ENCODE data around the gene CAPN5. TPM values are rescaled to one million over a fixed set of nuclear protein-coding genes. Genes with fewer than 3 reads are reported as not detected.
A peak's percentile ranks its signal among the peaks of the same experiment; 100 is the strongest.

The CAPN5 gene
- total and polyA plus RNA-seq, 4 donors = 6.5 to 25.8 (median 18.2) TPM

- TF ChIP-seq REST (IDR thresholded peaks at IDR 0.05) = no peak
- no peak for TF ChIP-seq ZBTB33 (IDR thresholded peaks at IDR 0.05)
- TF ChIP-seq FOXA2 (IDR thresholded peaks at IDR 0.05) = no peak
- TF ChIP-seq ATF3 (IDR thresholded peaks at IDR 0.05) = no peak
- no peak for TF ChIP-seq HNF4A (conservative IDR thresholded peaks at IDR 0.05)
- no peak for TF ChIP-seq TAF1 (conservative IDR thresholded peaks at IDR 0.05)
These were observed 17.9 kb downstream of the CAPN5 start (continued) for GRCh38 chr11:77084581-77085191.

GRCh38 chr11:77085652-77086051 is 18.9 kb downstream of the CAPN5 start:
- H3K9ac ChIP-seq (ENCODE audit: low read depth in 1 of 2, low read length in 2 of 2) = no peak overlapping the region
- H3K4me1 ChIP-seq (ENCODE audit: control insufficient read depth in 4 of 4, insufficient read depth in 4 of 4, low read length in 3 of 4) = peaks cover 23 to 89% (median 70%) of the 10 kb centered on the region in 4 donors
- no peaks in the 10 kb centered on the region for H3K9me3 ChIP-seq (ENCODE audit: control insufficient read depth in 4 of 4, low read length in 3 of 4)
- WGBS = 93% methylated on average over 6 of the region's 6 CpGs
- no peak for TF ChIP-seq YY1 (IDR thresholded peaks at IDR 0.05)
- H3K27ac ChIP-seq (ENCODE audit: low read depth in 1 of 2, low read length in 2 of 2) = peak overlapping the region in 1 of 2 donors; percentile 76
- no peak for DNase-seq (ENCODE audit: low spot score)
- no peak overlapping the region for H3K4me3 ChIP-seq (ENCODE audit: low read depth in 1 of 3, low read length in 3 of 3)
- H3K27me3 ChIP-seq (ENCODE audit: control insufficient read depth in 4 of 4, insufficient read depth in 4 of 4, low read length in 3 of 4) = no peaks in the 10 kb centered on the region
- H3K36me3 ChIP-seq (ENCODE audit: control insufficient read depth in 4 of 4, insufficient read depth in 3 of 4, low read depth in 1 of 4, low read length in 3 of 4) = no peaks in the 10 kb centered on the region

GRCh38 chr11:77086521-77087472 is 20.0 kb downstream of the CAPN5 start:
- TF ChIP-seq HNF4A (conservative IDR thresholded peaks at IDR 0.05) = peak; percentile 88 to 90
- no peak for TF ChIP-seq GABPA (IDR thresholded peaks at IDR 0.05 in 1 of 2, conservative IDR thresholded peaks at IDR 0.05 in 1 of 2)
- peak; percentile 62 for TF ChIP-seq FOXA1 (IDR thresholded peaks at IDR 0.05)
- no peak for TF ChIP-seq ATF3 (IDR thresholded peaks at IDR 0.05)
- peak; percentile 73 to 75 for TF ChIP-seq RXRA (IDR thresholded peaks at IDR 0.05)
- peak; percentile 84 for TF ChIP-seq FOXA2 (IDR thresholded peaks at IDR 0.05)
- peak; percentile 87 for TF ChIP-seq SP1 (IDR thresholded peaks at IDR 0.05)
- TF ChIP-seq REST (IDR thresholded peaks at IDR 0.05) = peak; percentile 60
- TF ChIP-seq YY1 (IDR thresholded peaks at IDR 0.05) = peak; percentile 94
- peak; percentile 33 to 51 for TF ChIP-seq RAD21 (IDR thresholded peaks at IDR 0.05)
- TF ChIP-seq HNF4G (IDR thresholded peaks at IDR 0.05) = peak; percentile 76
- Histone ChIP-seq H3K27me3 (ENCODE audit: control insufficient read depth in 4 of 4, insufficient read depth in 4 of 4, low read length in 3 of 4) (no peaks in the 10 kb centered on the region), H3K9ac (ENCODE audit: low read depth in 1 of 2, low read length in 2 of 2) (no peak overlapping the region), H3K4me1 (ENCODE audit: control insufficient read depth in 4 of 4, insufficient read depth in 4 of 4, low read length in 3 of 4) (peaks cover 23 to 84% (median 65%) of the 10 kb centered on the region in 4 donors), H3K27ac (ENCODE audit: low read depth in 1 of 2, low read length in 2 of 2) (peak overlapping the region; percentile 76 to 81), H3K4me3 (ENCODE audit: low read depth in 1 of 3, low read length in 3 of 3) (no peak overlapping the region), H3K9me3 (ENCODE audit: control insufficient read depth in 4 of 4, low read length in 3 of 4) (no peaks in the 10 kb centered on the region), H3K36me3 (ENCODE audit: control insufficient read depth in 4 of 4, insufficient read depth in 3 of 4, low read depth in 1 of 4, low read length in 3 of 4) (no peaks in the 10 kb centered on the region)
- WGBS = 30% methylated on average over 23 of the region's 23 CpGs
- DNase-seq (ENCODE audit: low spot score) = peak; percentile 81

Measured in liver (tissue), 9 donors.